Osteocyte (in vitro differentiated cells): ENCODE measurements around the gene RAPGEFL1. TPM values are rescaled to one million over a fixed set of nuclear protein-coding genes. Genes with fewer than 3 reads are reported as not detected.
A peak's percentile ranks its signal among the peaks of the same experiment; 100 is the strongest.
"Not testable (repeated sequence)": the region's sequence is repeated elsewhere in the genome, so short reads cannot be mapped to it uniquely, and the experiment has no call there.

ENCODE experiments used
- DNase-seq: peaks from one replicate; pipeline ENCODE4 v3.0.0; 2021; ENCODE audit warnings: mixed read lengths; ENCODE audit not compliant: unreplicated experiment; ENCODE audit errors: extremely low spot score
- H3K27ac Mint-ChIP-seq: one replicate; pipeline ENCODE4 v1.8.0; 2021; ENCODE audit warnings: mild to moderate bottlenecking, mixed read lengths; ENCODE audit not compliant: unreplicated experiment
- H3K27me3 Mint-ChIP-seq: one replicate; pipeline ENCODE4 v1.8.0; 2021; ENCODE audit warnings: mixed read lengths; ENCODE audit not compliant: unreplicated experiment
- H3K36me3 Mint-ChIP-seq: one replicate; pipeline ENCODE4 v1.8.0; 2021; ENCODE audit warnings: mixed read lengths; ENCODE audit not compliant: unreplicated experiment
- H3K4me1 Mint-ChIP-seq: one replicate; pipeline ENCODE4 v1.8.0; 2021; ENCODE audit warnings: mixed read lengths; ENCODE audit not compliant: unreplicated experiment
- H3K4me3 Mint-ChIP-seq: one replicate; pipeline ENCODE4 v1.8.0; 2021; ENCODE audit warnings: mild to moderate bottlenecking, moderate library complexity, mixed read lengths; ENCODE audit not compliant: unreplicated experiment
- H3K9me3 Mint-ChIP-seq: one replicate; pipeline ENCODE4 v1.8.0; 2021; ENCODE audit warnings: mixed read lengths; ENCODE audit not compliant: unreplicated experiment
- CTCF ChIP-seq: fragments of 200-600 bp; sonication (generic); IDR thresholded peaks from 2 replicates; pipeline ENCODE4 v1.5.0; 2021; ENCODE audit warnings: antibody characterized with exemption, mild to moderate bottlenecking, moderate library complexity
- total RNA-seq: library from RNA; stranded (reverse); gene quantifications from 2 replicates; pipeline ENCODE4 v1.2.1, GENCODE V29; 2021

Gene RAPGEFL1
- total RNA-seq, 1 donor from 2014 or later = 6.8 TPM

DNA sequence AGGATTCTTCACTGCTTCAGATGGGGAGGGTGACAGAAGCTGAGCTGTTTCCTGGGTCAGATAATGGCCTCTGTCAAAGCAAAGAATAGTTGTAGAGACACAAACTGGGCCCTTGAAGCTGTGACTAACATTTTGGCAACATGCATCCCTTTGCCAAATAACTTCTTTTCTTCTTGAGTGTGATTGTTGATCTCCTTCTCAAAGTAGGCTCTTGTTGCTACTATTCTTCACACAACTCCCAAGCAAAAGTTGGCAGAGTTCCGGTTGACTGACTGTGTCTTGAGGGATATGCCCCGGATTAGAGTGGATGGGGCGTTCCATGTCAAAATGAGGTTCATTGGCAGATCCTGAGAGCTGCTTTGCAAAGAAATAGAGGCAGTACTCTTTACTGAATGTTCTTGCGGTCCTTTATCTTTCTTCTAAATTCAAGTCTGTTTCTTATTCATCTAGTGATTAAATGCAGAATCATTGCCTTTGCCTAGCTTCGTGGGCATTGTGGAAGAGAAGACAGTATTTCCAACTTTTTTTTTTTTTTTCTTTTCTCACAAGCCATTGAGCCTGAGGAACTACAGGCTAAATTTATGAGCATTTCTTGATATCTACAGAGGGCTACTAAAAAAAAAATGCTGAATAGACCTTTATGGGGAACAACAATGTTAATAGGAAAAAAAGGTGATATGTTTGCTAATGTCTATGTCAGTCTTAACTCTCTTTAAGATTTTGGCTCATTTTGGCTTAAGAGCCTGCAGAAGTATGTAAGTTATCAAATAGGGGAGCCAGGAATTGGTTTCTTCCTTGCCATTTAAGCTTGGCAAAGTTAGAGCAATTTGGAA lies 47.7 kb downstream of the RAPGEFL1 start:
- peaks cover 3% of the 10 kb centered on the region for H3K36me3 Mint-ChIP-seq
- no peaks in the 10 kb centered on the region for H3K27me3 Mint-ChIP-seq
- no peak overlapping the region for H3K4me3 Mint-ChIP-seq
- H3K27ac Mint-ChIP-seq = peak overlapping the region; percentile 27
- no peak for DNase-seq
- TF ChIP-seq CTCF = no peak
- peaks cover 24% of the 10 kb centered on the region for H3K4me1 Mint-ChIP-seq
- no peaks in the 10 kb centered on the region for H3K9me3 Mint-ChIP-seq

DNA sequence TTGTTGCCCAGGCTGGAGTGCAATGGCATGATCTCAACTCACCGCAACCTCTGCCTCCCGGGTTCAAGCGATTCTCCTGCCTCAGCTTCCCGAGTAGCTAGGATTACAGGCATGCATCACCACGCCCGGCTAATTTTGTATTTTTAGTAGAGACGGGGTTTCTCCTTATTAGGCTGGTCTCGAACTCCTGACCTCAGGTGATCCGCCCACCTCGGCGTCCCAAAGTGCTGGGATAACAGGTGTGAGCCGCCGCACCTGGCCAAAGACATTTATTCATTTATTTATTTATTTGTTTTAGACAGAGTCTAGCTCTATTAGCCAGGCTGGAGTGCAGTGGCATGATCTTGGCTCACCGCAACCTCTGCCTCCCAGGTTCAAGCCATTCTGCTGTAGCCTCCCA lies 51.9 kb downstream of the RAPGEFL1 start:
- Mint-ChIP-seq H3K36me3 (peaks cover 12% of the 10 kb centered on the region), H3K4me1 (peaks cover 13% of the 10 kb centered on the region)
- not testable (repeated sequence) for H3K27me3 Mint-ChIP-seq, DNase-seq, H3K9me3 Mint-ChIP-seq, H3K27ac Mint-ChIP-seq, H3K4me3 Mint-ChIP-seq

DNA sequence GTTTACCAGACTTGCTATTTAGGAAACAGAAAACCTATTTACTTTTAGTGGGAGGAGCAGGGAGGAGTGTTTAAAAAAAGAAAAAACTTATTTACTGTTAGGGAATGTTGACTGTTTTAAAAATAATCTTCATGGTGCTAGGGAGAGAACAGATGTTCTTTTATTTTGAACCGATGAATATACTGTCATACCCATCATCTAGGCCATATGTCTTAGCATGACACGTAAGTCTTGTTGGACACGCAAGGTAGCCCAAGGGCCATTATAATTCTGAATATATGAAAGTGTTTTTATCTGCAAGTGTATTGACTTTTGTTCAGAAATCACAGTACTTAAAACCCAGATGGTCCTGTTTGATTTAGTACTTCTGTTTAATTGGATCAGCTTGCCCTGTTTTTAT lies 53.4 kb downstream of the RAPGEFL1 start:
- TF ChIP-seq CTCF = no peak
- H3K4me1 Mint-ChIP-seq = peaks cover 4% of the 10 kb centered on the region
- H3K4me3 Mint-ChIP-seq = no peak overlapping the region
- H3K9me3 Mint-ChIP-seq = no peaks in the 10 kb centered on the region
- no peaks in the 10 kb centered on the region for H3K27me3 Mint-ChIP-seq
- no peak for DNase-seq
- no peak overlapping the region for H3K27ac Mint-ChIP-seq
- H3K36me3 Mint-ChIP-seq = peaks cover 15% of the 10 kb centered on the region

- peaks cover 17% of the 10 kb centered on the region for H3K36me3 Mint-ChIP-seq
- not testable (repeated sequence) for H3K27ac Mint-ChIP-seq, H3K27me3 Mint-ChIP-seq, H3K9me3 Mint-ChIP-seq, DNase-seq, H3K4me1 Mint-ChIP-seq, H3K4me3 Mint-ChIP-seq
Measured at GRCh38 chr17:40231928-40232327, 54.7 kb downstream of the RAPGEFL1 start.

DNA sequence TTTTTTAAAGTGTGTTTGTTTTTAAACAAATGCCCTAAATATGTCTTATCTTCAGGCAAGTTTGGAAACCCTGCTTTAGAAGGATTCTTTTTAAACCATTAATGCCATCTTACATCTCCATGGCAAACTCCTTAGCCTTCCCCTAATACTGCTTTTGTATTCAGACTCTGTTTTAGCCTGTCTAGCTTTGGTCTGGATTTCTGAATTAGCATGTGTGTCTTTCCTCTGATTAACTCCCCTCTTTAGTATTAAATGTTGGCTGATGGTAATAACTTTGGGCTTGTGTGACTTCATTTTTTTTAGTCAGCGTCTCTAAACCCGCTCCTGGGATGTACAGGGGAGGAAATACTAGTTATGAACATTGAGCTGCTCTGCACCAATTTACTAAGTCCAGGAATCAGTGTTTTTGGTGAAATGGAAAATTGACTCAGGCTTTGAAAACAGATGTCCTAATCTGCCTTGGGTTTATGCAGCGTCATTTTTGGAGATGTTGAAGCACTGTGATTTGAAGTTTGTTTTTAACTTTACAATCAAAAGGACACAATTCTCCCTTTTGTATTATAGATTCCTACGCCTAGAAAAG lies 64.1 kb downstream of the RAPGEFL1 start:
- peaks cover 6% of the 10 kb centered on the region for H3K36me3 Mint-ChIP-seq
- H3K27ac Mint-ChIP-seq = no peak overlapping the region
- no peak overlapping the region for H3K4me3 Mint-ChIP-seq
- DNase-seq = no peak
- no peaks in the 10 kb centered on the region for H3K27me3 Mint-ChIP-seq
- H3K9me3 Mint-ChIP-seq = no peaks in the 10 kb centered on the region
- peaks cover 23% of the 10 kb centered on the region for H3K4me1 Mint-ChIP-seq
- no peak for TF ChIP-seq CTCF

- DNase-seq = no peak
- H3K27ac Mint-ChIP-seq = peak overlapping the region; percentile 73
- no peak overlapping the region for H3K4me3 Mint-ChIP-seq
- no peak for TF ChIP-seq CTCF
- H3K9me3 Mint-ChIP-seq = no peaks in the 10 kb centered on the region
- peaks cover 23% of the 10 kb centered on the region for H3K4me1 Mint-ChIP-seq
- no peaks in the 10 kb centered on the region for H3K27me3 Mint-ChIP-seq
- peaks cover 1% of the 10 kb centered on the region for H3K36me3 Mint-ChIP-seq
Measured at GRCh38 chr17:40242774-40243173, 65.5 kb downstream of the RAPGEFL1 start.
